HepG2 (cell line): ENCODE measurements around the gene AQP10. TPM values are rescaled to one million over a fixed set of nuclear protein-coding genes. Genes with fewer than 3 reads are reported as not detected.

Experiments used
- ATAC-seq: fragments of 200-7000 bp; cut with Tn5 transposase; 3 replicates; pipeline ENCODE4 v1.9.1; 2020; ENCODE audit warnings: mild to moderate bottlenecking, moderate library complexity
- BruUV-seq: library from RNA; stranded (reverse); fragments of 400-500 nt; replicated peaks from 2 replicates; lab custom pipeline; 2021; lab: Mats Ljungman, UMichigan
- CTCF ChIA-PET: fragments of 300-600 bp; formaldehyde crosslinking; extraction: SDS; loops from one replicate; lab custom pipeline; 2021; ENCODE audit warnings: low total read pairs, inconsistent platforms, low intra/inter-chr PET ratio; lab: Yijun Ruan, JAX
- POLR2A ChIA-PET: fragments of 350-600 bp; sonication (Branson Sonifier 250); formaldehyde crosslinking; loops from one replicate; lab custom pipeline; 2020; ENCODE audit warnings: antibody characterized with exemption, inconsistent platforms; lab: Yijun Ruan, JAX
- DNase-seq: peaks from one replicate; pipeline ENCODE4 v3.0.0-alpha.2; 2015; ENCODE audit warnings: low spot score
- FAIRE-seq: peaks from 3 replicates; lab custom pipeline; 2011; peaks lifted over from hg19 to GRCh38; lab: Jason Lieb, UNC
- H2AFZ ChIP-seq: one replicate; pipeline ENCODE4 v1.6.1; 2011; ENCODE audit warnings: low read length, inconsistent platforms
- H3K27ac ChIP-seq: fragments of 300-600 bp; 3 replicates; pipeline ENCODE4 v1.8.0; 2011; ENCODE audit warnings: mixed run types, mild to moderate bottlenecking, mixed read lengths, low read length, inconsistent platforms; ENCODE audit not compliant: insufficient read depth; ENCODE audit errors: extremely low read length
- H3K27me3 ChIP-seq, 2 experiments: fragments of 200-600 bp in 1 of 2; 2 replicates in 1 of 2; 3 replicates in 1 of 2; pipeline versions ENCODE4 v1.6.0 to v1.8.0; 2011; ENCODE audit warnings: low read length in 2 of 2, mild to moderate bottlenecking in 2 of 2, moderate library complexity in 2 of 2, inconsistent platforms in 1 of 2; ENCODE audit not compliant: insufficient read depth in 2 of 2, control insufficient read depth in 1 of 2
- H3K36me3 ChIP-seq, 2 experiments: fragments of 200-600 bp in 1 of 2; replicated peaks in 1 of 2; 2 replicates in 1 of 2; 3 replicates in 1 of 2; pipeline versions ENCODE4 v1.5.1 to v1.8.0; 2011; ENCODE audit warnings: low read length in 2 of 2, inconsistent platforms in 1 of 2; ENCODE audit not compliant: insufficient read depth in 2 of 2, control insufficient read depth in 1 of 2
- H3K4me1 ChIP-seq: 2 replicates; pipeline ENCODE4 v1.5.1; 2012; ENCODE audit warnings: low read length, inconsistent platforms; ENCODE audit not compliant: insufficient read depth
- H3K4me2 ChIP-seq: 2 replicates; pipeline ENCODE4 v1.6.0; 2011; ENCODE audit warnings: low read depth, low read length, inconsistent platforms
- H3K4me3 ChIP-seq, 3 experiments: fragments of 200-600 bp in 1 of 3; sonication (generic), shearing (Covaris generic) in 1 of 3; replicated peaks in 1 of 3; 2 replicates each; pipeline ENCODE4 v1.5.1; 2011 to 2016; ENCODE audit warnings: low read length in 3 of 3, inconsistent platforms in 2 of 3, low read depth in 2 of 3, mild to moderate bottlenecking in 2 of 3, control low read depth in 1 of 3, mixed read lengths in 1 of 3; ENCODE audit not compliant: insufficient read depth in 1 of 3
- H3K79me2 ChIP-seq: one replicate; pipeline ENCODE4 v1.6.1; 2011; ENCODE audit warnings: low read length, inconsistent platforms; ENCODE audit not compliant: insufficient read depth
- H3K9ac ChIP-seq: 2 replicates; pipeline ENCODE4 v1.6.0; 2011; ENCODE audit warnings: mild to moderate bottlenecking, low read depth, low read length, inconsistent platforms; ENCODE audit not compliant: insufficient read depth
- H3K9me3 ChIP-seq: 2 replicates; pipeline ENCODE4 v1.5.1; 2012; ENCODE audit warnings: mild to moderate bottlenecking, low read length
- H4K20me1 ChIP-seq: 2 replicates; pipeline ENCODE4 v1.6.0; 2011; ENCODE audit warnings: inconsistent platforms, mild to moderate bottlenecking, low read length, moderate library complexity; ENCODE audit not compliant: insufficient read depth
- ATF7 ChIP-seq, 2 experiments: fragments of 450-650 bp in 1 of 2; sonication (generic) in 1 of 2; formaldehyde crosslinking in 1 of 2; IDR thresholded peaks; 2 replicates each; pipeline versions ENCODE4 v1.4.0 to v1.6.1; 2016 to 2020; ENCODE audit warnings: antibody characterized with exemption in 1 of 2, mild to moderate bottlenecking in 1 of 2, missing genetic modification reagents in 1 of 2
- HDAC2 ChIP-seq: sonication (generic); formaldehyde crosslinking; IDR thresholded peaks from 2 replicates; pipeline ENCODE4 v1.4.0; 2020; ENCODE audit warnings: missing genetic modification reagents
- JARID2 ChIP-seq: sonication (generic); formaldehyde crosslinking; IDR thresholded peaks from 2 replicates; pipeline ENCODE4 v1.8.1; 2023; ENCODE audit warnings: missing genetic modification reagents, inconsistent platforms; ENCODE audit not compliant: insufficient replicate concordance
- KDM2A ChIP-seq: sonication (generic); formaldehyde crosslinking; IDR thresholded peaks from 2 replicates; pipeline ENCODE4 v1.4.0; 2020; ENCODE audit warnings: low read depth, missing genetic modification reagents, borderline replicate concordance
- SAFB2 ChIP-seq: sonication (generic); formaldehyde crosslinking; IDR thresholded peaks from 2 replicates; pipeline ENCODE4 v1.5.1; 2020; ENCODE audit warnings: missing genetic modification reagents, low read depth, mild to moderate bottlenecking, borderline replicate concordance
- YEATS4 ChIP-seq: sonication (generic); formaldehyde crosslinking; IDR thresholded peaks from 2 replicates; pipeline ENCODE4 v1.4.0; 2020; ENCODE audit warnings: missing genetic modification reagents, borderline replicate concordance
- WGBS: methylation state at CpG from one replicate; pipeline ENCODE4 v1.1.6; 2017; ENCODE audit warnings: low lambda C conversion rate; 5-methylcytosine and 5-hydroxymethylcytosine counted together
- in situ Hi-C: cut with HindIII; loops from 2 replicates; pipeline ENCODE4 v1.10.0; 2017; ENCODE audit warnings: low pct_unique_long_range_greater_than_20kb; ENCODE audit not compliant: extremely low pct_ligation_motif_present
- intact Hi-C: fragments of 100-400 bp; cut with micrococcal nuclease; formaldehyde crosslinking; loops from one replicate; pipeline ENCODE4 v1.10.0; 2022; ENCODE audit not compliant: unreplicated experiment
- polyA plus RNA-seq, 8 experiments: library from polyadenylated mRNA; depleted of rRNA in 3 of 8; stranded (reverse) in 7 of 8; unstranded in 1 of 8; fragments of >200 nt; fragmentation: Illumina TruSeq in 4 of 8; extraction: Trizol in 4 of 8; gene quantifications; 2 replicates each; pipeline versions ENCODE4 v1.2.1 to v1.2.3, GENCODE V29; 2011 to 2016; ENCODE audit warnings: low read depth in 4 of 8, missing spikeins in 1 of 8, mixed read lengths in 1 of 8; ENCODE audit not compliant: insufficient read depth in 1 of 8
- total RNA-seq, 5 experiments: library from RNA; depleted of rRNA; stranded (reverse); fragments of >200 nt; fragmentation: Illumina TruSeq; extraction: Trizol; gene quantifications; 2 replicates each; pipeline ENCODE4 v1.2.3, GENCODE V29; 2016; ENCODE audit warnings: low read depth in 1 of 5
- TF ChIP-seq, protein P1 (sequence below): sonication (generic); formaldehyde crosslinking; IDR thresholded peaks from 2 replicates; pipeline ENCODE4 v1.4.0; 2020; ENCODE audit warnings: missing genetic modification reagents, borderline replicate concordance
- TF ChIP-seq, protein P2 (sequence below): sonication (generic); formaldehyde crosslinking; IDR thresholded peaks from 2 replicates; pipeline ENCODE4 v1.4.0; 2020; ENCODE audit warnings: missing genetic modification reagents
- TF ChIP-seq, protein P3 (sequence below): sonication (generic); formaldehyde crosslinking; IDR thresholded peaks from 2 replicates; pipeline ENCODE4 v1.8.1; 2023; ENCODE audit warnings: missing genetic modification reagents, inconsistent platforms, borderline replicate concordance

The AQP10 gene
- total and polyA plus RNA-seq, 2 of the 13 experiments (the other 11 are each of a cell fraction or from before 2014, with no cell fraction given) = 0.30 TPM; not detected in 1

DNA sequence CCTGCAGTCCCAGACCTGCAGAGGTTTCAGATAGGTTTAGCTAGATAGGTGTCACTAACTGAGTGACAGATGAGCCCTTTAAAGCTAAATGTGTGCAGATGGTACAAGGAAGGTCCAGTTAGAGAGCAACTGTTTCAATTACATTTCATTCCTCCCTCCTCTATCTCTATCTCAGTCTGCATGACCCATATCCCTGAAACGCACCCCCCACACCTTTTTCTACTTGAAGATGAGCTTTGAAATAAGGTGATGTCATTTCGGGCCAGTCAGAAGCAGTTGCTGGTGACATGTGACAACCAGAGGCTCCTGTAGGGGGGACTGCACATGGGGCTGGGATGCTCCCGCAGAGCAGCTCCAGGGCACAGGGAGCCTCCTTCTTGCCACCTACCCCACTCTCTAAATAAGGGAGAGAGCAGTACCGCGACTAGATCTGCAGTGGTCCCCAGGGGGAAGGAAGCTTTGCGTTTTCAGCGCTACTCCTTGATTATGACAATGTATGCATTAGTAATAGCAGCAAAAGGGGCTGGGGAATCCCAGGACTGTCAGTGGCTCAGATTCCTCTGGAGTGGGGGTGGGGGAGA is 8.7 kb downstream of the AQP10 start:
- Histone ChIP-seq H3K27ac (no peak overlapping the region), H3K9me3 (no peaks in the 10 kb centered on the region), H3K4me3 (no peak overlapping the region), H4K20me1 (no peaks in the 10 kb centered on the region), H3K4me1 (peaks cover 45% of the 10 kb centered on the region)
- intact Hi-C loops = loop anchor here (10.0 kb wide), 1 partner anchor 135 kb away; the partner anchor contains the start of gene TPM3
- DNase-seq = no peak
- no peak for ATAC-seq
- no TSS peak for BruUV-seq
- CTCF ChIA-PET = no interaction called here
- no peak for FAIRE-seq
- POLR2A ChIA-PET = no interaction called here
- TF ChIP-seq, protein P1, sequence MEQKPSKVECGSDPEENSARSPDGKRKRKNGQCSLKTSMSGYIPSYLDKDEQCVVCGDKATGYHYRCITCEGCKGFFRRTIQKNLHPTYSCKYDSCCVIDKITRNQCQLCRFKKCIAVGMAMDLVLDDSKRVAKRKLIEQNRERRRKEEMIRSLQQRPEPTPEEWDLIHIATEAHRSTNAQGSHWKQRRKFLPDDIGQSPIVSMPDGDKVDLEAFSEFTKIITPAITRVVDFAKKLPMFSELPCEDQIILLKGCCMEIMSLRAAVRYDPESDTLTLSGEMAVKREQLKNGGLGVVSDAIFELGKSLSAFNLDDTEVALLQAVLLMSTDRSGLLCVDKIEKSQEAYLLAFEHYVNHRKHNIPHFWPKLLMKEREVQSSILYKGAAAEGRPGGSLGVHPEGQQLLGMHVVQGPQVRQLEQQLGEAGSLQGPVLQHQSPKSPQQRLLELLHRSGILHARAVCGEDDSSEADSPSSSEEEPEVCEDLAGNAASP (CRISPR knock-in tag) = no peak
- TF ChIP-seq ATF7 (IDR thresholded peaks at IDR 0.05) = peak; percentile 50
- TF ChIP-seq ATF7 (CRISPR knock-in tag; IDR thresholded peaks at IDR 0.05) = no peak
- TF ChIP-seq JARID2 = no peak
- no peak for TF ChIP-seq SAFB2 (CRISPR knock-in tag)
- TF ChIP-seq, all 625 proteins: peak for 1
- H2AFZ ChIP-seq = no peak overlapping the region
- WGBS = over 99% methylated on average over 6 of the region's 7 CpGs
- in situ Hi-C loops = no loop called here
- H3K36me3 ChIP-seq = peaks cover 4 to 23% of the 10 kb centered on the region in 2 experiments
- H3K4me2 ChIP-seq = no peak overlapping the region
- H3K79me2 ChIP-seq = peaks cover 9% of the 10 kb centered on the region
- no peak overlapping the region for H3K9ac ChIP-seq
- H3K27me3 ChIP-seq = no peaks in the 10 kb centered on the region

- Histone ChIP-seq H3K4me3 (no peak overlapping the region), H3K36me3 (peaks cover 4 to 23% of the 10 kb centered on the region in 2 experiments), H3K9ac (no peak overlapping the region), H3K79me2 (peaks cover 9% of the 10 kb centered on the region), H4K20me1 (no peaks in the 10 kb centered on the region), H3K27ac (no peak overlapping the region), H3K27me3 (no peaks in the 10 kb centered on the region), H2AFZ (no peak overlapping the region), H3K4me2 (no peak overlapping the region), H3K9me3 (no peaks in the 10 kb centered on the region), H3K4me1 (peaks cover 55% of the 10 kb centered on the region)
- CTCF ChIA-PET = no interaction called here
- FAIRE-seq (no peak), ATAC-seq (no peak), DNase-seq (no peak)
- POLR2A ChIA-PET = no interaction called here
- BruUV-seq = no TSS peak
- intact Hi-C loops (loop anchor here (10.0 kb wide), 1 partner anchor 136 kb away; the partner anchor contains the start of gene TPM3), in situ Hi-C loops (no loop called here)
- TF ChIP-seq HDAC2 (CRISPR knock-in tag) = no peak
- TF ChIP-seq, protein P2, sequence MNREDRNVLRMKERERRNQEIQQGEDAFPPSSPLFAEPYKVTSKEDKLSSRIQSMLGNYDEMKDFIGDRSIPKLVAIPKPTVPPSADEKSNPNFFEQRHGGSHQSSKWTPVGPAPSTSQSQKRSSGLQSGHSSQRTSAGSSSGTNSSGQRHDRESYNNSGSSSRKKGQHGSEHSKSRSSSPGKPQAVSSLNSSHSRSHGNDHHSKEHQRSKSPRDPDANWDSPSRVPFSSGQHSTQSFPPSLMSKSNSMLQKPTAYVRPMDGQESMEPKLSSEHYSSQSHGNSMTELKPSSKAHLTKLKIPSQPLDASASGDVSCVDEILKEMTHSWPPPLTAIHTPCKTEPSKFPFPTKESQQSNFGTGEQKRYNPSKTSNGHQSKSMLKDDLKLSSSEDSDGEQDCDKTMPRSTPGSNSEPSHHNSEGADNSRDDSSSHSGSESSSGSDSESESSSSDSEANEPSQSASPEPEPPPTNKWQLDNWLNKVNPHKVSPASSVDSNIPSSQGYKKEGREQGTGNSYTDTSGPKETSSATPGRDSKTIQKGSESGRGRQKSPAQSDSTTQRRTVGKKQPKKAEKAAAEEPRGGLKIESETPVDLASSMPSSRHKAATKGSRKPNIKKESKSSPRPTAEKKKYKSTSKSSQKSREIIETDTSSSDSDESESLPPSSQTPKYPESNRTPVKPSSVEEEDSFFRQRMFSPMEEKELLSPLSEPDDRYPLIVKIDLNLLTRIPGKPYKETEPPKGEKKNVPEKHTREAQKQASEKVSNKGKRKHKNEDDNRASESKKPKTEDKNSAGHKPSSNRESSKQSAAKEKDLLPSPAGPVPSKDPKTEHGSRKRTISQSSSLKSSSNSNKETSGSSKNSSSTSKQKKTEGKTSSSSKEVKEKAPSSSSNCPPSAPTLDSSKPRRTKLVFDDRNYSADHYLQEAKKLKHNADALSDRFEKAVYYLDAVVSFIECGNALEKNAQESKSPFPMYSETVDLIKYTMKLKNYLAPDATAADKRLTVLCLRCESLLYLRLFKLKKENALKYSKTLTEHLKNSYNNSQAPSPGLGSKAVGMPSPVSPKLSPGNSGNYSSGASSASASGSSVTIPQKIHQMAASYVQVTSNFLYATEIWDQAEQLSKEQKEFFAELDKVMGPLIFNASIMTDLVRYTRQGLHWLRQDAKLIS (CRISPR knock-in tag) = no peak
- TF ChIP-seq, protein P3, sequence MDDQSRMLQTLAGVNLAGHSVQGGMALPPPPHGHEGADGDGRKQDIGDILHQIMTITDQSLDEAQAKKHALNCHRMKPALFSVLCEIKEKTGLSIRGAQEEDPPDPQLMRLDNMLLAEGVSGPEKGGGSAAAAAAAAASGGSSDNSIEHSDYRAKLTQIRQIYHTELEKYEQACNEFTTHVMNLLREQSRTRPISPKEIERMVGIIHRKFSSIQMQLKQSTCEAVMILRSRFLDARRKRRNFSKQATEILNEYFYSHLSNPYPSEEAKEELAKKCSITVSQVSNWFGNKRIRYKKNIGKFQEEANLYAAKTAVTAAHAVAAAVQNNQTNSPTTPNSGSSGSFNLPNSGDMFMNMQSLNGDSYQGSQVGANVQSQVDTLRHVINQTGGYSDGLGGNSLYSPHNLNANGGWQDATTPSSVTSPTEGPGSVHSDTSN (CRISPR knock-in tag) = no peak
- TF ChIP-seq KDM2A (CRISPR knock-in tag) = no peak
- no peak for TF ChIP-seq YEATS4 (CRISPR knock-in tag)
Measured at GRCh38 chr1:154330669-154331068, 9.8 kb downstream of the AQP10 start.
